ENCODE results near the gene OGG1.

Gene OGG1

DNA sequence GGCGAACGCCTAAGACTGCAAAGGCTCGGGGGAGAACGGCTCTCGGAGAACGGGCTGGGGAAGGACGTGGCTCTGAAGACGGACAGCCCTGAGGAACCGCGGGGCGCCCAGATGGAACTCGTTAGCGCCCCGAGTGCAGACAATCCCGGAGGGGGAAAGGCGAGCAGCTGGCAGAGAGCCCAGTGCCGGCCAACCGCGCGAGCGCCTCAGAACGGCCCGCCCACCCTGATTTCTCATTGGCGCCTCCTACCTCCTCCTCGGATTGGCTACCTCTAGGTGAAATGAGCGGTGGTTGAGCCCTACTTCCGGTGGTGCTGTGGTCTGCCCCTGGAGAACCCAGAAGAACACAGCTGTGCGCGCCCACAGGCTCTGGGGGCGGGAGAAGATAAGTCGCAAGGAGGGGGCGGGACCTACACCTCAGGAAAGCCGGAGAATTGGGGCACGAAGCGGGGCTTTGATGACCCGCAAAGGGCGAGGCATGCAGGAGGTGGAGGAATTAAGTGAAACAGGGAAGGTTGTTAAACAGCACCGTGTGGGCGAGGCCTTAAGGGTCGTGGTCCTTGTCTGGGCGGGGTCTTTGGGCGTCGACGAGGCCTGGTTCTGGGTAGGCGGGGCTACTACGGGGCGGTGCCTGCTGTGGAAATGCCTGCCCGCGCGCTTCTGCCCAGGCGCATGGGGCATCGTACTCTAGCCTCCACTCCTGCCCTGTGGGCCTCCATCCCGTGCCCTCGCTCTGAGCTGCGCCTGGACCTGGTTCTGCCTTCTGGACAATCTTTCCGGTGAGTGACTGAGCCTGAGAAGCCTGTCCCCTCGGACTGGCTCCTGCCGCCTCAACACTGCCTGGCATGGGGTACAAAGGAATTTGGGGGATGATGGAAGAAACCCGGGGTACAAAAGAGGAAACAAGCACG lies at the start of gene OGG1:
Gene OGG1, plus strand, starts transcription at position 308 of the 911 bp plus-strand sequence. Its CDS starts 335 bp downstream, at position 643.
- Histone ChIP-seq H3K27me3 (replicated peaks) (no peaks in the 10 kb centered on the region), H3K27ac (peak within 1 kb of the TSS; percentile 34), H3K36me3 (replicated peaks) (peaks cover 34% of the 10 kb centered on the region), H3K4me3 (ENCODE audit: low read depth, low read length) (peak within 1 kb of the TSS; percentile 81)
- in situ Hi-C loops (cut with HindIII; ENCODE audit: low pct_ligation_motif_present, low sequenced_read_pairs): no loop called here
- TF ChIP-seq, protein P1, sequence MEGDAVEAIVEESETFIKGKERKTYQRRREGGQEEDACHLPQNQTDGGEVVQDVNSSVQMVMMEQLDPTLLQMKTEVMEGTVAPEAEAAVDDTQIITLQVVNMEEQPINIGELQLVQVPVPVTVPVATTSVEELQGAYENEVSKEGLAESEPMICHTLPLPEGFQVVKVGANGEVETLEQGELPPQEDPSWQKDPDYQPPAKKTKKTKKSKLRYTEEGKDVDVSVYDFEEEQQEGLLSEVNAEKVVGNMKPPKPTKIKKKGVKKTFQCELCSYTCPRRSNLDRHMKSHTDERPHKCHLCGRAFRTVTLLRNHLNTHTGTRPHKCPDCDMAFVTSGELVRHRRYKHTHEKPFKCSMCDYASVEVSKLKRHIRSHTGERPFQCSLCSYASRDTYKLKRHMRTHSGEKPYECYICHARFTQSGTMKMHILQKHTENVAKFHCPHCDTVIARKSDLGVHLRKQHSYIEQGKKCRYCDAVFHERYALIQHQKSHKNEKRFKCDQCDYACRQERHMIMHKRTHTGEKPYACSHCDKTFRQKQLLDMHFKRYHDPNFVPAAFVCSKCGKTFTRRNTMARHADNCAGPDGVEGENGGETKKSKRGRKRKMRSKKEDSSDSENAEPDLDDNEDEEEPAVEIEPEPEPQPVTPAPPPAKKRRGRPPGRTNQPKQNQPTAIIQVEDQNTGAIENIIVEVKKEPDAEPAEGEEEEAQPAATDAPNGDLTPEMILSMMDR (IDR thresholded peaks at IDR 0.05; ENCODE audit: low read depth, low read length, missing control alignments): no peak
- DNase-seq: peak; percentile 98

DNA sequence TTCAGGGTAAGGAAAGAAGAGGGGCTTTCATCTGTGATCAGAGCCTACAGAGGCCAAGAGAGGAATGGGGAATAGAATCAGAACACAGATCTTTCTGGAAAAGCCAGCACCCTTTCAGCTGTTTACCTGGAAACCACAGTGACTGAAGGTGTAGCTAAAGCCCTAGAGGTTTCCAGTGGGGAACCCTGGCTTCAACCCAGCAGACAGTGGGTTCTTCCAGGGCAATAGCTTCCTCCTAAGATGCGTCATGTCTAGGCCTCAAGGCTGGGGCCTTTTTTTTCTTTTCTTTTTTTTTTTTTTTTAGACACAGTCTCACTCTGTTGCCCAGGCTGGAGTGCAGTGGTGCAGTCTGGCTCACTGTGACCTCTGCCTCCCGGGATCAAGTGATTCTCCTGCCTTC lies 49.2 kb upstream of the OGG1 start:
- no peak overlapping the region for H3K4me3 ChIP-seq (ENCODE audit: low read depth, low read length)
- TF ChIP-seq, protein P1 (IDR thresholded peaks at IDR 0.05; ENCODE audit: low read depth, low read length, missing control alignments): no peak
- peaks cover 7% of the 10 kb centered on the region for H3K27me3 ChIP-seq (replicated peaks)
- in situ Hi-C loops (cut with HindIII; ENCODE audit: low pct_ligation_motif_present, low sequenced_read_pairs): no loop called here
- no peak overlapping the region for H3K27ac ChIP-seq
- DNase-seq: no peak
- peaks cover 6% of the 10 kb centered on the region for H3K36me3 ChIP-seq (replicated peaks)

DNA sequence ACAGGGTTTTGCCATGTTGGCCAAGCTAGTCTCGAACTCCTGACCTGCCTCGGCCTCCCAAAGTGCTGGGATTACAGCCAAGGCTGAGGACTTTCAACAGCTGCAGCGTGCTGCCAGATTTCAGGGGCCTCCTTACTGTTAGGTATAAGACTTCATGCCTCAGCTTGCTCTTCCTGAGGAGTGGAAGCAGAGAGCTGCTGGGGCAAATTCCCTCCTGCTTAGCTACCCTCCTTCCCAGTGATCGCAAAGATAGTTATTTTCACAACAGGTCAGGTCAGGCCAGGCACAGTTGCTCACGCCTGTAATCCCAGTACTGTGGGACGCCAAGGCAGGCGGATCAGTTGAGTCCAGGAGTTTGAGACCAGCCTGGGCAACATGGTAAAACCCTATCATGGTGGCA lies 48.7 kb upstream of the OGG1 start:
- no peak overlapping the region for H3K4me3 ChIP-seq (ENCODE audit: low read depth, low read length)
- peaks cover 3% of the 10 kb centered on the region for H3K36me3 ChIP-seq (replicated peaks)
- in situ Hi-C loops (cut with HindIII; ENCODE audit: low pct_ligation_motif_present, low sequenced_read_pairs): no loop called here
- H3K27me3 ChIP-seq (replicated peaks): peaks cover 7% of the 10 kb centered on the region
- TF ChIP-seq, protein P1 (IDR thresholded peaks at IDR 0.05; ENCODE audit: low read depth, low read length, missing control alignments): no peak
- H3K27ac ChIP-seq: no peak overlapping the region
- no peak for DNase-seq

DNA sequence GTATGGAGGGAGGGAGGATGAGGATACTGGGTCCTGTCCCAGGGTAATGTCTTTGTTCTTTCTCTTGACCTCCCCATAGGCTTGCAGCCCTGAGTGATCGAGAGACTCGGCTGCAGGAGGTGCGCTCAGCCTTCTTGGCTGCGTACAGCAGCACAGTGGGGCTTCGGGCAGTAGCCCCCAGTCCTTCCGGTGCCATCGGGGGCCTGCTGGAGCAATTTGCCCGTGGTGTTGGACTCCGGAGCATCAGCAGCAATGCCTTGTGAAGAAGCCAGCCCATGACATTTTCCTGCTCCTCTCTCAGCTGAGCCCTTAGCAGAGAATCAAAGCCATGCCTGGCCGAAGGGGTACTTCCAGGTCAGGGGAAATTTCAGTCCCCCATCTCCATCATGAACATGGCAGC lies 48.0 kb upstream of the OGG1 start:
- Histone ChIP-seq H3K36me3 (replicated peaks) (peaks cover 3% of the 10 kb centered on the region), H3K27me3 (replicated peaks) (peaks cover 7% of the 10 kb centered on the region), H3K4me3 (ENCODE audit: low read depth, low read length) (no peak overlapping the region), H3K27ac (no peak overlapping the region)
- DNase-seq: no peak
- TF ChIP-seq, protein P1 (IDR thresholded peaks at IDR 0.05; ENCODE audit: low read depth, low read length, missing control alignments): no peak
- in situ Hi-C loops (cut with HindIII; ENCODE audit: low pct_ligation_motif_present, low sequenced_read_pairs): no loop called here

DNA sequence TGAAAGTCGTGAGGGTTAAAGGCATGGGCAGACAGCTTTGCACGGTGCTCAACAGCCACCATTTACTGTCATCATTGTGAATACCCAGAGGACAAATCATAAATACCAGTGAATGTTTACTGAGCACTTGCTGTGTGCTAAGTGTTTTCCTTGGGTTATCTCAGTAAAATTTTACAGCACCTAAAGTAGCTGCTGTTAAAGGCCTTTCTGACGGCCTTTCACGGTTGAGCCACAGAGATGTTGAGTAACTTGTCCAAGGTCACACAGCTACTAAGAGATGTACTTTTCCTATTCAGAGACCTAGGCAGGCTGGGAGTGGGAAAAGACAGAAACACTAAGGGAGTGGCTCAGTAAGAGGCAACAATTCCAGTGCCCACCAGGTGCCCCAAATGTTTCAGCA lies 46.5 kb upstream of the OGG1 start:
- peaks cover 7% of the 10 kb centered on the region for H3K27me3 ChIP-seq (replicated peaks)
- DNase-seq: no peak
- H3K4me3 ChIP-seq (ENCODE audit: low read depth, low read length): no peak overlapping the region
- peaks cover 3% of the 10 kb centered on the region for H3K36me3 ChIP-seq (replicated peaks)
- in situ Hi-C loops (cut with HindIII; ENCODE audit: low pct_ligation_motif_present, low sequenced_read_pairs): no loop called here
- no peak overlapping the region for H3K27ac ChIP-seq
- TF ChIP-seq, protein P1 (IDR thresholded peaks at IDR 0.05; ENCODE audit: low read depth, low read length, missing control alignments): no peak

All from brain microvascular endothelial cell (primary cell).